GM19438 (cell line): ENCODE measurements around the gene VPS4A.

Experiments used
- ATAC-seq: cut with Tn5 transposase; IDR thresholded peaks from one replicate; pipeline ENCODE4 v1.9.1; 2021; ENCODE audit warnings: low read depth; ENCODE audit not compliant: unreplicated experiment

Gene VPS4A

GRCh38 chr16:69363281-69363717, 52.1 kb downstream of the VPS4A start:
- no peak for ATAC-seq

DNA sequence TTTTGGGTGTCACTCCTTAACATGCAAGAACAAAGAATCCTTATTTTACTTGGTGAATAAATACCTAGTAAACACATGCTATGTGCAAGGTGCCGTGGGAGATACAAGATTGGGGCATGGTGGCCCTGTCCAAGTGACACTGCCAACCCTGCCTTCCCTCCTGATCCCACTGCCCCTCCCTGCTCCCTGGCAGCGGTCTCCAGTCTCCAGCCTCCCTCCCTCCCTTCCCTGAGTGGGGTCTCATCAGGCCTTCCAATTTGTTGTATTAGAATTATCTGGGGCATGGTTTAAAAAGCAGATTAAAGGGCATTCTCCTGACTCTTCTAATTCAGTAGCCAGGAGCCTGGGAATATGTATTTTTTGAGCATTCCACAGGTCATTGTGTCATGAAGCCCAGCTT, 52.9 kb downstream of the VPS4A start:
- ATAC-seq = no peak

DNA sequence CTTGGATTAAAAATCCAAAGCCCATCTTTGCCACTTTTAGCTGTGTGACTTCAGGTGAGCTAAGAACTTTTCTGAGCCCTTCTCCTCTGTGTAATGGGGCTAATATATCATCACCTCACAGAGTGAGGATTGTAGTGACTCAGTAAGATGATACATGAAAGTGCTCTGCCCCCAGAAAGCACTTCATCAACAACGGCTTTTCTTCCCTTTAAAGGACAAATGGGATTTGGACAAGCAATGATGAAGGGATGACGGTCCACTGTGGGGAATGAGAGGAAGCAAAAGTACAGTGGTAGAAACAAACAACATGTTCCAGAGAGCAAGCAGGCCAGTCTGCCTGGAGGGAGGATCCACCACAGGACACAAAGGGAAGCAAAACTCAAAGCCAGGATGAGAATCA, 54.8 kb downstream of the VPS4A start:
- no peak for ATAC-seq

DNA sequence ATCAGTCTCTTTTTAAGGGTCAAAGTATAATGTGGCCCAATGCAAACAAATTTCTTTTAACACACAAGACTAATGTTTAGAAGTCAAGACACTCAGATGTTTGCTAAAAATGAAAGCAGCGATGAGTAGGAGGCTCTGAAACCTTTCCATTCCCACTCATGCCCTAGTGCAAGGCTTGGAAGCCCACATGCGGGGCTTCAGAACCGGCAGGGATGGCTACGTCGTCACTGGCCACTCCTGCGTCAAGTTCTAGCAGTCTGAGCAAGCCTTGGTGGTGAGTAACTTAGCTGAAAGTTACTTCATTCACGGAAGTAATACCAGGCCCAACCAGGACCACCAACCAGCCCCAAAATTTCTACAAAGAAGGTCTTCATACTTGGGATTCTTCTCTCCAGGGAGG, 55.3 kb downstream of the VPS4A start:
- no peak for ATAC-seq

- no peak for ATAC-seq
Measured at GRCh38 chr16:69367980-69368379, 56.8 kb downstream of the VPS4A start.

DNA sequence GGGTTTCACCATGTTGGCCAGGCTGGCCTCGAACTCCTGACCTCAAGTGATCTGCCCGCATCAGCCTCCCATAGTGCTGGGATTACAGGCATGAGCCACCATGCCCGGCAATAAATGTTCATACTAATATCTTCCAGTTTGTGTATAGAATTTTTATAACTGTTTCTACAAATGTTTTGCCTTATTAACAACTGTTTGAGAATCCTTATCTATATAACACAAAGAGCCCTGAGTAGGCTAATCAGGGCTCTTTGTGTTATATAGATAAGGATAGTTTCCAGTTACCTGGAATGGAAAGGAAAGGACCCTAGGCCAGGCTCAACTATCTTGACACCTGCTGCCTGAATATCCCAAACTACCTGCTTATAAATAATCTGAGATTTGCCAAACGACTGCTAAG, 57.7 kb downstream of the VPS4A start:
- no peak for ATAC-seq

DNA sequence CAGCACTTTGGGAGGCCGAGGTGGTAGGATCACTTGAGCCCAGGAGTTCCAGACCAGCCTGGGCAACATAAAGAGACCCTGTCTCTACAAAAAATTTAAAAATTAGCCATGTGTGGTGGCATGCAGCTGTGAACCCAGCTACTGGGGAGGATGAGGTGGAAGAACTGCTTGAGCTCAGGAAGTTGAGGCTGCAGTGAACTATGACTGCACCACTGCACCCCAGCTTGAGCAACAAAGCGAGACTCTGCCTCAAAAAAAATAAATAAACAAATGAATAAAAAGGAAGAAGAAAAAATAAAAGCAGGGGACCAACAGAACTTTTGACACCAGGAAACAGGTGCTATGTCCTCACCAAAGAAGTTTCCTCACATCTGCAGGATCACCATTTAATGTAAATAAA, 60.4 kb downstream of the VPS4A start:
- ATAC-seq = no peak

GRCh38 chr16:69373019-69373418, 61.9 kb downstream of the VPS4A start:
- no peak for ATAC-seq
